Activated CD8-positive, alpha-beta T cell treated with anti-CD3 and anti-CD28 coated beads, Interleukin-2, amount 10 ng/mL, durations not matched to agents 7 days and 5 days (primary cell): ENCODE data around the gene GRHPR. TPM values are rescaled to one million over a fixed set of nuclear protein-coding genes. Genes with fewer than 3 reads are reported as not detected.

ENCODE experiments used
- ATAC-seq: fragments of 150-1000 bp; cut with Tn5 transposase; one replicate; pipeline ENCODE4 v1.10.0; 2021; ENCODE audit warnings: moderate library complexity
- CTCF ChIA-PET: fragments of 350-600 bp; sonication (Branson Sonifier 250); formaldehyde crosslinking; loops from one replicate; lab custom pipeline; 2021; ENCODE audit warnings: antibody characterized with exemption; lab: Charles Lee
- POLR2A ChIA-PET: fragments of 350-600 bp; sonication (Branson Sonifier 250); formaldehyde crosslinking; loops from one replicate; lab custom pipeline; 2021; ENCODE audit warnings: antibody characterized with exemption; lab: Charles Lee
- DNase-seq: peaks from one replicate; pipeline ENCODE4 v3.0.0-alpha.2; 2020
- H3K27ac Mint-ChIP-seq: one replicate; pipeline ENCODE4 v1.8.0; 2021; ENCODE audit warnings: mild to moderate bottlenecking, mixed read lengths
- H3K27me3 Mint-ChIP-seq: one replicate; pipeline ENCODE4 v1.8.0; 2021; ENCODE audit warnings: low read depth, mixed read lengths
- H3K36me3 Mint-ChIP-seq: one replicate; pipeline ENCODE4 v1.8.0; 2021; ENCODE audit warnings: low read depth, mixed read lengths
- H3K4me1 Mint-ChIP-seq: one replicate; pipeline ENCODE4 v1.8.0; 2021; ENCODE audit warnings: low read depth, mixed read lengths
- H3K4me3 Mint-ChIP-seq: one replicate; pipeline ENCODE4 v1.8.0; 2021; ENCODE audit warnings: mild to moderate bottlenecking, mixed read lengths
- H3K9me3 Mint-ChIP-seq: one replicate; pipeline ENCODE4 v1.8.0; 2022; ENCODE audit warnings: mixed read lengths; ENCODE audit not compliant: insufficient read depth
- total RNA-seq, 2 experiments: library from RNA; stranded (reverse); gene quantifications; one replicate each; pipeline ENCODE4 v1.2.3, GENCODE V29; 2021

GRHPR gene
- total RNA-seq, 2 experiments from 2014 or later, result 57.8 to 62.3 TPM

DNA sequence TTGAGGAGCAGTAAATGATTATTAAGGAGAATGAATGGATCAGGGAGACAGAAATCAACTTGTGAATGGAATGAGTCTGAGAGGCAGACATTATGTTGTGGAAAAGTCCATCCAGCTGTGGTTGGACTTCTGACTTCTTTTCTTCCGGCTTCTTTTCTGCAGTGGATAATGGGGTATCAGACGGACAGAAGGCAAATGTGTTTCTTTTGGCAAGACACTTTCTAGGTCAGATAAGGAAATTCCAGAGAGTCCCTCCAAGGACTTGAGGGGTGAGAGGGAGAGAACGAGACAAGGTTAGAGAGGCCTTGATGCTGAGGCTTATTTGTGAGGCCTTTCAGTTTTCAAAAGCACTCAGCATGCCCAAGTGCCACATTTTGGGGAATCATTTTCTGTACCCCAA, 17.1 kb upstream of the GRHPR start:
- no peak for DNase-seq
- ChIA-PET CTCF (no interaction called here), POLR2A (no interaction called here)

DNA sequence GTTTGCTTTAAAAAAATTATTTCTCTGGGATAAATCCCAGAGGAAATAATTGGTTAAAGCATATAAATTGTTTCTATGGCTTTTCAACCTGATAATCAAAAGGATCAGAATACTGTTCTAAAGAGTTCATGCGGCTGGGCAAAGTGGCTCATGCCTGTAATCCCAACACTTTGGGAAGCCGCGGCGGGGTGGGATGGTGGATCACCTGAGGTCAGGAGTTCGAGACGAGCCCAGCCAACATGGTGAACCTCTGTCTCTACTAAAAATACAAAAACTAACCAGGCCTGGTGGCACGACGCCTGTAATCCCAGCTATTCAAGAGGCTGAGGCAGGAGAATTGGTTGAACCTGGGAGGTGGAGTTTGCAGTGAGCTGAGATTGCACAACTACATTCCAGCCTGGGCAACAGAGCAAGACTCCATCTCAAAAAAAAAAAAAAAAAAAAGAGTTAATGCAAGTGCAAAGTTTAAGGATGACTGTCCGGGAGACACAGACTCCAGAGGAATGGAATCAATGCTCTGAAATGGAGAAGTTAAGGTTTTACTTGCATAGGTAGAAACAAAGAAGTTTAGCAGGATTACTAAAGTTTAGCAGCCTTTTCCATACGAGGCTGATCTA, 16.6 kb upstream of the GRHPR start:
- Mint-ChIP-seq H3K4me1 (peaks cover 15% of the 10 kb centered on the region), H3K9me3 (no peaks in the 10 kb centered on the region), H3K4me3 (no peak overlapping the region), H3K36me3 (no peaks in the 10 kb centered on the region), H3K27me3 (peaks cover 2% of the 10 kb centered on the region), H3K27ac (no peak overlapping the region)
- ChIA-PET POLR2A (interaction anchor here (1.7 kb wide), 1 partner anchor 16 kb away, joined by 6 read pairs; the partner anchor contains the start of gene GRHPR), CTCF (interaction anchor here (1.2 to 1.6 kb wide), 2 partner anchors 9 to 533 kb away, joined by 3 to 7 read pairs; no protein-coding TSS in a partner anchor)
- no peak for ATAC-seq
- DNase-seq, result no peak

More for the DNA sequence above, 17.1 kb upstream of the GRHPR start:
- Mint-ChIP-seq H3K36me3 (no peaks in the 10 kb centered on the region), H3K27ac (no peak overlapping the region), H3K9me3 (no peaks in the 10 kb centered on the region), H3K27me3 (peaks cover 2% of the 10 kb centered on the region), H3K4me1 (peaks cover 15% of the 10 kb centered on the region), H3K4me3 (no peak overlapping the region)
- no peak for ATAC-seq

DNA sequence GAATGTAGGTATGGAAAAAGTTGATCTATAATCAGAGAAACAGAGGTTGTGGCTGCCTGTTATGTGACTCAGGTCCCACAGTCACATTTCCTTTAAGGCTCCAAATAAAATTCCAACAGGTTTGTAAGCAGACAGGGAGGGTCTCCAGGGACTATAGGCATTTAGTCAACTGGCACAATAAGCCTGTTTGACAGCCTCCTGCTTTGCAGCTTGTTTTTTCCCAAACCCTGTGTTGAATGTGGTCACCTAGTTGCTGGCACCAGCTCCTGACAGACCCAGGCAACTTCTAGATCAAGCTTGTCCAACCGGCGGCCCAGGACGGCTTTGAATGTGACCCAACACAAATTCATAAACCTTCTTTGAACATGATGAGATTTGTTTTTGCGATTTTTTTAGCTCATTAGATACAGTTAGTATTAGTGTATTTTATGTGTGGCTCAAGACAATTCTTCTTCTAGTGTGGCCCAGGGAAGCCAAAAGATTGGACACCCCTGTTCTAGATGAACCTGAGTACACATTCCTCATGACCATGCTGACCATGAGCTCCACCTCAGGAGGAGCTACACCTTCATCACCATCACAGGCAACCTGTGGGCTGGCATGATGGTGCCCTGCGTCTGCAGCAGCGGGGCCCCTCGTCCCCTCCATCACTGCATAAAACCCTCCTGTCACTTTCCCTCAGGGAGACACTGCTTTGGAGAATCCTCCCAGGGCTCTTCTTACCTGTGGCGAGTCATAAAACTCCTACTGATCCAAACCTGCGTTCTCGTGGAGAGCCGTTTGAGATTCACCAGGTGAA, 15.7 kb upstream of the GRHPR start:
- ATAC-seq, result no peak
- ChIA-PET POLR2A (interaction anchor here (1.7 kb wide), 1 partner anchor 15 kb away, joined by 6 read pairs; the partner anchor contains the start of gene GRHPR), CTCF (interaction anchor here (0.7 to 1.8 kb wide), 5 partner anchors 8 to 534 kb away, joined by 3 to 9 read pairs (median 7); no protein-coding TSS in a partner anchor)

DNA sequence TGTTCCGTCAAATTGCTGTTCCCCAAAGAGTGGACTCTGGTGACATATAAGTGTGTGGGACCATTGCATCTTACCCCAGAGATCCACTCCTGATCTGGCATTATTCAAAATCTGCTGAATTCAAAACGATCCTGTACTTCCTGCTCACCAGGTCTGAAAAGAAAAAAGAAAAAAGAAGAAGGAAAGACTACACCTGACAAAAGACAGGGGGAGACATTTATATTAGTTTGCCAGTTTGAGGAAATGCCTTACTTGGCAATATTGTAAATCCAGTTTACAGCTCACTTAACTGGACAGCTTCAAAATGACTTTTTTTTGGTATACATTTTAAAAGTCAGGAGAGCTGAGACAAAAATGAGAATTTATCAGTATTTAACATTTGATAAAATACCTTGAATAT, 15.0 kb upstream of the GRHPR start:
- POLR2A ChIA-PET, result interaction anchor here (1.7 kb wide), 1 partner anchor 15 kb away, joined by 6 read pairs; the partner anchor contains the start of gene GRHPR
- no peak for ATAC-seq
- Mint-ChIP-seq H3K4me3 (no peak overlapping the region), H3K27me3 (peaks cover 2% of the 10 kb centered on the region), H3K27ac (no peak overlapping the region), H3K36me3 (no peaks in the 10 kb centered on the region), H3K4me1 (peaks cover 15% of the 10 kb centered on the region), H3K9me3 (no peaks in the 10 kb centered on the region)
- DNase-seq, result no peak
- CTCF ChIA-PET, result interaction anchor here (0.7 to 1.8 kb wide), 6 partner anchors 8 to 533 kb away, joined by 3 to 9 read pairs (median 5); no protein-coding TSS in a partner anchor

More for the DNA sequence above, 15.7 kb upstream of the GRHPR start:
- Mint-ChIP-seq H3K36me3 (no peaks in the 10 kb centered on the region), H3K27me3 (peaks cover 2% of the 10 kb centered on the region), H3K4me3 (no peak overlapping the region), H3K9me3 (no peaks in the 10 kb centered on the region), H3K4me1 (peaks cover 15% of the 10 kb centered on the region), H3K27ac (no peak overlapping the region)
- DNase-seq, result no peak

DNA sequence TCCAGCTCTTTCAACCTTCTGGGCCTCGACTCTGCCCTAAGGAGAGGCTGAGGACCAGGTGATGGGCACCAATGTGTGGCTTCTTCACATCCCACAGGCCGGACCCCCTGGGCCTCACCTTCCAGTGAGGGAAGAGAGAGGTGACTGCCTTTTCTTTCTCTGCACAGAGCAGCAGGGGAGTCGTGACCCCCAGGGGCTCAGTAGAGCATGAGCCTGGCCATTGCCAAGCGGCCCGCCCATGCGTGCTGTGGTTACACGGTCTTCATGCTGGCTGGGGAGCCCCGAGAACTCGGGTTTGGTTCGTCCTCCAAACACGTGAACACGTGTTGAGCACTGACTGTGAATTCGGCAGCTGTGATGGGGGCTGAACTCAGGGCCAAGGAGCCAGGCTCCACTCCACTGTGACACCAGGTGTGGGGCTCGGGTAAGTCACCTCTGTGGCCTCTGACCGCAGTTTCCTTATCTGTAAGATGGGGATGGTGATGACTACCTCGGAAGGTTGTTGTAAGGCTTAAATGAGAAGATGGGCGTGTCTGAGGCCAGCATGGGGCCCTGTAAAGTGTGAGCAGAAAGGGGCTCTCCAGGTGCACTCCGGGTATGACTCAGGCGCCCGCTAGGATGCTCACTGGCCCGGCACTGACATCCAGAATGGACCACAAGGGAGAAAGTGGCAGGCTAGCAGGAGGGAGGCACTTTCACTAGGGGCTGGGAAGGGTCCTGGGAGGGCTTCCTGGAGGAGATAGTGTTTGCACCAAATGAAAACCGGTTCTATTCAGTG, 13.4 kb upstream of the GRHPR start:
- no peak overlapping the region for H3K4me3 Mint-ChIP-seq
- ChIA-PET POLR2A (no interaction called here), CTCF (no interaction called here)
- no peak overlapping the region for H3K27ac Mint-ChIP-seq
- ATAC-seq (peak; percentile 75), DNase-seq (peak; percentile 54)
- H3K36me3 Mint-ChIP-seq, result no peaks in the 10 kb centered on the region
- no peaks in the 10 kb centered on the region for H3K9me3 Mint-ChIP-seq
- peaks cover 15% of the 10 kb centered on the region for H3K4me1 Mint-ChIP-seq
- peaks cover 2% of the 10 kb centered on the region for H3K27me3 Mint-ChIP-seq

DNA sequence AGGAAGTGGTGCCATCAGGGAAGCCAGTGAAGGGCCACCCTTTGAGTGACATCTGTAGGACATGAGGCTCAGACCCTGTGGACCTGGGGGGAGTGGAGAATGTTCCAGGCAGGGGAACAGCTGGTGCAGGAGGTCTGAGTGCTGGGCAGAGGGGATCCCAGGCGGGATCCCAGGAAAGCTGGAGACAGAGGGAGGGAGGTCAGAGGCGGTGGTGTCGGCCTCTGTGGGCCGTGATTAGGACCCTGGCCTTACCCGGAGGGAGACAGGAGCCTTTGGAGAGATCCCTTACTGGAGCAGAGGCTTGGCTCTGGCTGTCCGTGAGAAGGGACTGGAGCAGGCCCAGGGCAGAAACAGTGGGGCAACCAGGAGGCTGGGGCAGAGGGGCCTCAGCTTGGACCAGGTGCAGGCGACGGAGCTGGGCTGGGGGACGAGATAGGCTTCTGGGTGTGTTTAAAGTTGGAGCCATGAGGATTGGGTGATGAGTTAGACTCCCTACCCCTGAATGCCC, 12.1 kb upstream of the GRHPR start:
- H3K9me3 Mint-ChIP-seq, result no peaks in the 10 kb centered on the region
- H3K4me3 Mint-ChIP-seq, result no peak overlapping the region
- no peak for ATAC-seq
- H3K27ac Mint-ChIP-seq, result no peak overlapping the region
- CTCF ChIA-PET, result interaction anchor here (1.7 kb wide), 1 partner anchor 51 kb away, joined by 4 read pairs; no protein-coding TSS in a partner anchor
- H3K4me1 Mint-ChIP-seq, result peaks cover 21% of the 10 kb centered on the region
- peaks cover 5% of the 10 kb centered on the region for H3K27me3 Mint-ChIP-seq
- H3K36me3 Mint-ChIP-seq, result no peaks in the 10 kb centered on the region
- POLR2A ChIA-PET, result interaction anchor here (1.1 kb wide), 1 partner anchor 55 kb away, joined by 4 read pairs; the partner anchor contains the start of gene ZBTB5
- DNase-seq, result no peak

DNA sequence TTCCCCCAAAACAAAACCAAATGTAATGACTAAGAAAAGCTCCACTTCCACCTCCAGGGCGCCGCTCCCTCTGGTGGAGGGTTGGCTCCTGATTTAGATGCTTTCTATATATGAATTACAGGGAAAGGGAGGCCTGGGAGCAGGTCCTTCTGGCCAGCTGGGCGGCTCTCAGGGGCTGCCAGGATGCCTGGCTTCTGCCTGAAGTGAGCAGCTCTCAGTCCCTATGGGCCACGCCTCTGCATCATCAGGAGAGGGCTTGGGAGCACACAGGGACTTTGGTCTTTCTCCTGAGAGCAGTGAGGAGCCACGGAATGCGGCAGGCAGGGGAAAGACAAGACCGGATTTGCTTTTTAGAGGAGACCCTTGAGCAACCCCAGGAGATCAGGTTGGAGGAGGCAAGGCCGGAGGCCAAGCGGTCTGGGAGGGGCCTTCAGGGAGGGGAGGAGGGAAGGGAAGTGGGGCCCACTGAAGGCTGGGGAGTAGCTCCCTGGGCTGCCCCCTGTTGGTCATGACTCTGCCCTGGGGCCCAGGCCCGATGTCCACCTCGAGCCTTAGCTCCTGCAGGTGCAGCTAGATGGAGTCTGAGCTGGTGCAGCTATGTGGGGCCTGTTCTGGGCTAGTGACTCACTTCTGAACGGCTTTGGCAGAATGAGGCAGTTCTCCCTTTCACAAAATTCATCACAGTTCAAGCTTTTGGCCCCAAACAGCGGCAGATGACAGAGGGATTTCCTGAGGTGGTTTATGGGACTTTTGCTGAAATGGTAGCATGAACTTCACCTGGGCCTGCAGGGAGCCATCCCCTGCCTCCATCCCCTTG, 11.3 kb upstream of the GRHPR start:
- no peaks in the 10 kb centered on the region for H3K9me3 Mint-ChIP-seq
- ATAC-seq (no peak), DNase-seq (no peak)
- H3K4me1 Mint-ChIP-seq, result peaks cover 22% of the 10 kb centered on the region
- H3K27me3 Mint-ChIP-seq, result peaks cover 5% of the 10 kb centered on the region
- no peak overlapping the region for H3K27ac Mint-ChIP-seq
- no peak overlapping the region for H3K4me3 Mint-ChIP-seq
- ChIA-PET POLR2A (interaction anchor here (0.6 to 1.1 kb wide), 2 partner anchors 54 to 420 kb away, joined by 3 to 4 read pairs; partner anchors contain the start of gene ZBTB5), CTCF (interaction anchor here (1.1 to 1.7 kb wide), 3 partner anchors 52 to 55 kb away, joined by 3 to 4 read pairs (median 4); no protein-coding TSS in a partner anchor)
- H3K36me3 Mint-ChIP-seq, result no peaks in the 10 kb centered on the region

DNA sequence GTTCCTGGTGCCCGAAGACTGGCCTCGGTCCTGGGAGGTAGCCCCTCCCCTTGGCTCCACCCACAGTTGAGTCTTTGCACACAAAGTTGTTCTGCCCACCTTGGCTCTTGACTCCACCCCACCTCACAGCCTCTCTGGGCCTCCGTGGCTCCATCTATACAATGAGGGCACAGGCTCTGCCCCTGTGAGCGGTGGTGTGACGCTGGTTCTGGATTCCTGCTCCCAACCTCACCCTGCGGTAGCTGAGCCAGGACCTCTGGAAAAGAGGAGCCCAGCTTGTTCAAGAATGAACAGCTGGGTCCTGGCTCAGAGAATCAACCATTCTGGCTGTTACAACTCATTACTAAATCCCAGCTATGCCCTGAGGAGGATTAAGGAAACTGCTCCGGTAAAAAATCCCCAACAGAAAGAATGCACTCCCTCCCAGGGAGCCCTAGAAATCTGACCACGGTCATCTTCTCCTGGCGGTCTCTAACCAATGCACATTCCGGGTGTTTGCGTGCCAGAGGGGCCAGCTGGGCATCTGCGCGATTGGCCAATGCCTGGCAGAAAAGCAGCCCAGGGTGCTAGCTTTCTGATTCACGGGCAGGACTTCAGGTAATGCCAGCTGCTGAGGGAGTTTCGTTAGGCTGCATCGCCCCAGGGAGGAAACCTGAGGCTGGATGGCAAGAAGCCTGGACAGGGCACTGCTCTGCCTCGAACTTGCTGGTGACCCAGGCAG, 9.9 kb upstream of the GRHPR start:
- H3K4me3 Mint-ChIP-seq, result no peak overlapping the region
- ChIA-PET POLR2A (no interaction called here), CTCF (no interaction called here)

DNA sequence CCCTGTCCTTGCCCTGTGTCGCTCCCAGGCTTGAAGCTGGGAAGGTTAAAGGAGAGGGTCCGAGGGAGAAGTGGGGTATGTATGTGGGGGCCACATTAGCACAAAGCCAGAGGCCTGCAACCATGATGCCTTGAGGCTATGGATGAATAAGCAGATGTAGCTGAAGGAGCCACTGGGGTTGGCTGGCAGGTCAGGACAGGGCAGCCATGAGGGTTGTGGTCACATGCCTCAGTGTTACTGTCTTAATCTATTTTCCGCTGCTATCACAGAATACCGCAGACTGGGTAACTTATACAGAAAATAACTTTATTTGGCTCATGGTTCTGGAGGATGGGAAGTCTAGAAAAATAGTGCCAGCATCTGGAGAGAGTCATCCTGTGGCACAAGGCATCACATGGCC, 9.2 kb upstream of the GRHPR start:
- Mint-ChIP-seq H3K27me3 (peaks cover 3% of the 10 kb centered on the region), H3K4me1 (peaks cover 20% of the 10 kb centered on the region), H3K4me3 (no peak overlapping the region), H3K27ac (no peak overlapping the region), H3K9me3 (no peaks in the 10 kb centered on the region), H3K36me3 (no peaks in the 10 kb centered on the region)
- DNase-seq (no peak), ATAC-seq (no peak)
- CTCF ChIA-PET, result interaction anchor here (0.9 kb wide), 1 partner anchor 76 kb away, joined by 3 read pairs; no protein-coding TSS in a partner anchor
- POLR2A ChIA-PET, result no interaction called here

More for the DNA sequence above, 9.9 kb upstream of the GRHPR start:
- ATAC-seq (no peak), DNase-seq (no peak)
- Mint-ChIP-seq H3K4me1 (peaks cover 20% of the 10 kb centered on the region), H3K9me3 (no peaks in the 10 kb centered on the region), H3K36me3 (no peaks in the 10 kb centered on the region), H3K27me3 (peaks cover 3% of the 10 kb centered on the region), H3K27ac (no peak overlapping the region)

DNA sequence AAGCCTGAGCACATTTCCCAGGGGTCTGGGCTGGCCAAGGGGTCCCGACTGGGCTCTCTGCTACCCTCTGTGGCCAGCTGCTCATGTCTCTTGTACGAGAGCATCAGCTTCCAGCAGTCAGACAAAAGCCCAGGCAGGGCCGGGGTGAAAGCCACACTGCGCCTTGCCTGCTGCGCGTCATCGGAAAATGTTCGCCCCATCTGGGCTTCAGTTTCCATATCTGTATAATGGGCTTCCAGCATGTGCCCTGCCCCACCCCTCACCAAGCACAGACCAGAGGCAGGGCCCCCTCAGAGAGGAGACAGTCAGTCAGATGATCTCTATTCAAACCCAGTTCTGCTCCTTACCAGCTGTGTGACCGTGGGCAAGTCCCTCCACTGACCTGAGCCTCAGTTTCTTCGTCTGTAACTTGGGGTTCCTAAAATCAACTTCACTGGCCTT, 8.0 kb upstream of the GRHPR start:
- ChIA-PET CTCF (interaction anchor here (1.3 to 2.0 kb wide), 3 partner anchors 8 to 541 kb away, joined by 3 to 7 read pairs (median 5); no protein-coding TSS in a partner anchor), POLR2A (no interaction called here)
- DNase-seq (no peak), ATAC-seq (no peak)
- H3K4me3 Mint-ChIP-seq, result no peak overlapping the region
- no peaks in the 10 kb centered on the region for H3K9me3 Mint-ChIP-seq
- H3K36me3 Mint-ChIP-seq, result no peaks in the 10 kb centered on the region
- no peak overlapping the region for H3K27ac Mint-ChIP-seq
- H3K27me3 Mint-ChIP-seq, result peaks cover 3% of the 10 kb centered on the region
- peaks cover 14% of the 10 kb centered on the region for H3K4me1 Mint-ChIP-seq
